Activated CD8-positive, alpha-beta memory T cell treated with anti-CD3 and anti-CD28 coated beads, Interleukin-2, amount 10 ng/mL, durations not matched to agents 7 days and 5 days (primary cell): ENCODE measurements around the gene MEGF8. TPM values are rescaled to one million over a fixed set of nuclear protein-coding genes. Genes with fewer than 3 reads are reported as not detected.

Source experiments
- ATAC-seq: fragments of 150-1000 bp; cut with Tn5 transposase; one replicate; pipeline ENCODE4 v1.10.0; 2021; ENCODE audit warnings: moderate library complexity
- CTCF ChIA-PET: fragments of 350-600 bp; sonication (Branson Sonifier 250); formaldehyde crosslinking; loops from one replicate; lab custom pipeline; 2021; ENCODE audit warnings: antibody characterized with exemption; lab: Charles Lee
- DNase-seq: peaks from one replicate; pipeline ENCODE4 v3.0.0-alpha.2; 2020
- H3K27ac Mint-ChIP-seq: one replicate; pipeline ENCODE4 v1.8.0; 2021; ENCODE audit warnings: mild to moderate bottlenecking, mixed read lengths
- H3K27me3 Mint-ChIP-seq: one replicate; pipeline ENCODE4 v1.8.0; 2021; ENCODE audit warnings: mixed read lengths
- H3K36me3 Mint-ChIP-seq: one replicate; pipeline ENCODE4 v1.8.0; 2021; ENCODE audit warnings: mild to moderate bottlenecking, mixed read lengths
- H3K4me1 Mint-ChIP-seq: one replicate; pipeline ENCODE4 v1.8.0; 2021; ENCODE audit warnings: mixed read lengths
- H3K4me3 Mint-ChIP-seq: one replicate; pipeline ENCODE4 v1.8.0; 2021; ENCODE audit warnings: mild to moderate bottlenecking, moderate library complexity, mixed read lengths
- H3K9me3 Mint-ChIP-seq: one replicate; pipeline ENCODE4 v1.8.0; 2022; ENCODE audit warnings: low read depth, mixed read lengths
- total RNA-seq, 2 experiments: library from RNA; stranded (reverse); gene quantifications; one replicate each; pipeline ENCODE4 v1.2.3, GENCODE V29; 2021

Gene MEGF8
- total RNA-seq, 2 experiments from 2014 or later: 6.5 TPM

DNA sequence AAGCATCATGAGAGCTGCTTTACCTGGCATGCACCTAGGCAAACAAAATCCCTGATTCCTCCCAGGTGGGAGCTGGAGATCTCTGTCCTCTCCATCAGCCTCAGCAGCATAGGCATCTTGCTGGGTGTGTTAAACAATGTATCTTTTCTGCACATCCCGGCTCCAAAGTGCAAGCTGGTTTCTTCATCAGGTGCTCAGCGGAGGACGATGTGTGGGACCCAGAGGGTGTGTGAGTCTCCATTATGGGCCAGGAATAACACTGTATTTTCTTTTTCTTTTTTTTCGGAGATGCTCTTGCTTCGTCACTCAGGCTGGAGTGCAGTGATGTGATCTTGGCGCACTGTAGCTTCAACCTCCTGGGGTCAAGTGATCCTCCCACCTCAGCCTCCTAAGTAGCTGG is 54.7 kb downstream of the MEGF8 start:
- no peaks in the 10 kb centered on the region for H3K36me3 Mint-ChIP-seq
- no peaks in the 10 kb centered on the region for H3K4me1 Mint-ChIP-seq
- CTCF ChIA-PET: interaction anchor here (0.7 to 1.6 kb wide), 3 partner anchors 37 to 272 kb away, joined by 3 read pairs; no protein-coding TSS in a partner anchor
- H3K9me3 Mint-ChIP-seq: no peaks in the 10 kb centered on the region
- H3K4me3 Mint-ChIP-seq: no peak overlapping the region
- H3K27ac Mint-ChIP-seq: no peak overlapping the region
- H3K27me3 Mint-ChIP-seq: peaks cover 19% of the 10 kb centered on the region
- no peak for DNase-seq
- no peak for ATAC-seq

- H3K9me3 Mint-ChIP-seq: no peaks in the 10 kb centered on the region
- CTCF ChIA-PET: interaction anchor here (0.6 to 2.4 kb wide), 4 partner anchors 10 to 189 kb away, joined by 3 to 9 read pairs (median 4); no protein-coding TSS in a partner anchor
- H3K36me3 Mint-ChIP-seq: no peaks in the 10 kb centered on the region
- no peak overlapping the region for H3K27ac Mint-ChIP-seq
- H3K27me3 Mint-ChIP-seq: peaks cover 46% of the 10 kb centered on the region
- peaks cover 5% of the 10 kb centered on the region for H3K4me1 Mint-ChIP-seq
- peak overlapping the region; percentile 30 for H3K4me3 Mint-ChIP-seq
- DNase-seq (peak; percentile 73), ATAC-seq (peak; percentile 96)
Measured at GRCh38 chr19:42386974-42387707, 61.7 kb downstream of the MEGF8 start.

GRCh38 chr19:42388851-42389489 is 63.5 kb downstream of the MEGF8 start:
- peaks cover 42% of the 10 kb centered on the region for H3K27me3 Mint-ChIP-seq
- CTCF ChIA-PET: interaction anchor here (0.6 to 1.7 kb wide), 5 partner anchors 10 to 635 kb away, joined by 3 to 6 read pairs (median 3); no protein-coding TSS in a partner anchor
- H3K27ac Mint-ChIP-seq: no peak overlapping the region
- H3K4me1 Mint-ChIP-seq: peaks cover 5% of the 10 kb centered on the region
- ATAC-seq (no peak), DNase-seq (no peak)
- H3K4me3 Mint-ChIP-seq: no peak overlapping the region
- H3K36me3 Mint-ChIP-seq: no peaks in the 10 kb centered on the region
- no peaks in the 10 kb centered on the region for H3K9me3 Mint-ChIP-seq

- DNase-seq (no peak), ATAC-seq (no peak)
- CTCF ChIA-PET: interaction anchor here (0.6 kb wide), 1 partner anchor 636 kb away, joined by 3 read pairs; no protein-coding TSS in a partner anchor
- no peak within 1 kb of the TSS for H3K27ac Mint-ChIP-seq
- H3K27me3 Mint-ChIP-seq: peaks cover 42% of the 10 kb centered on the region
- no peaks in the 10 kb centered on the region for H3K36me3 Mint-ChIP-seq
- no peaks in the 10 kb centered on the region for H3K9me3 Mint-ChIP-seq
- no peak within 1 kb of the TSS for H3K4me3 Mint-ChIP-seq
- peaks cover 5% of the 10 kb centered on the region for H3K4me1 Mint-ChIP-seq
Measured at GRCh38 chr19:42389899-42390298, 64.5 kb downstream of the MEGF8 start, which contains the start of gene CNFN. TSS of gene CNFN (minus strand) at chr19:42390297. CDS start at chr19:42389037, 1,260 bp downstream.

DNA sequence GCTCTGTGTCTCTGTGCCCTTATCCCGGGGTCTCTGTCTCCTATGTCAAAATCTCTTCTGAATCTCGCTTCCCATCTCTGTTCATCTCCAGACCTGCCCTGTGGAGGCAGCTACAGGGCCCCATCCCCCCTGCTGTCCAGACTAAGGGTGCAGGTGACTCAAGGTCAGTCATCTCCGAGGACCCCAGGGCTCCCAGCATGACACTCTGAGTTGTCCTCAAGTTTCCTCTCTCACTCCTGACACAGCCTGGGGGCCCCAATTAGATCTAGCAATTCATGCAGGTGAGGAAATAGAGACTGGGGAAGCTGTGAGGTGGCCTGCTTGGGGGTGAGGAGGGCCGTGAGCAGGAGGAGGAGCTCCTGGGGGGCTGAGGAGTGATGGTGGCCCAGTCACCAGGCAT is 66.7 kb downstream of the MEGF8 start:
- Mint-ChIP-seq H3K4me1 (peaks cover 11% of the 10 kb centered on the region), H3K27me3 (peaks cover 31% of the 10 kb centered on the region), H3K9me3 (no peaks in the 10 kb centered on the region), H3K27ac (no peak overlapping the region), H3K36me3 (no peaks in the 10 kb centered on the region), H3K4me3 (no peak overlapping the region)
- no peak for ATAC-seq
- CTCF ChIA-PET: interaction anchor here (1.2 kb wide), 1 partner anchor 9 kb away, joined by 5 read pairs; no protein-coding TSS in a partner anchor
- DNase-seq: no peak

DNA sequence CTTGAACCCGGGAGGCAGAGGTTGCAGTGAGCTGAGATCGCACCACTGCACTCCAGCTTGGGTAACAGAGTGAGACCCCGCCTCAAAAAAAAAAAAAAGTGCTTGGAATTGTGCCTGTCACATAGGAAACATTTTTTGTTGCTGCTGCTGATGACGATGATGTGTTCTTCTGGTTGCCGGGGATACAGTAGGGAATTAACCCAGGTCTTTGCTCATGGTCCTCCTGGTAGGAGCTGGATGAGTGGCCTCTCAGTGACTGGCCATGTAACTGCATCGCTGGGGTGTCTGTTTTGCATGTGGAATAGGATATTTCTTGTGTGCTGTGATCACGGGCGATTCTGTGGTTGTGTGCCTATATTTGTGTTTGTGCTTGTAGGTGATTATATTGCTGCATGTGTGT is 69.3 kb downstream of the MEGF8 start:
- DNase-seq (no peak), ATAC-seq (no peak)
- peaks cover 2% of the 10 kb centered on the region for H3K36me3 Mint-ChIP-seq
- H3K4me1 Mint-ChIP-seq: peaks cover 20% of the 10 kb centered on the region
- no peak overlapping the region for H3K4me3 Mint-ChIP-seq
- CTCF ChIA-PET: interaction anchor here (1.3 kb wide), 1 partner anchor 25 kb away, joined by 3 read pairs; no protein-coding TSS in a partner anchor
- peaks cover 23% of the 10 kb centered on the region for H3K27me3 Mint-ChIP-seq
- no peak overlapping the region for H3K27ac Mint-ChIP-seq
- no peaks in the 10 kb centered on the region for H3K9me3 Mint-ChIP-seq

- Mint-ChIP-seq H3K27ac (peak overlapping the region; percentile 90), H3K4me3 (peak overlapping the region; percentile 81), H3K9me3 (no peaks in the 10 kb centered on the region), H3K4me1 (peaks cover 29% of the 10 kb centered on the region), H3K27me3 (peaks cover 10% of the 10 kb centered on the region), H3K36me3 (peaks cover 2% of the 10 kb centered on the region)
- ATAC-seq (peak; percentile 99), DNase-seq (peak; percentile 99)
- CTCF ChIA-PET: interaction anchor here (0.6 to 5.9 kb wide), 16 partner anchors 10 to 272 kb away, joined by 3 to 29 read pairs (median 3); partner anchors contain the start of gene CEACAM1
Measured at GRCh38 chr19:42396381-42397262, 71.2 kb downstream of the MEGF8 start.

- Mint-ChIP-seq H3K36me3 (peaks cover 2% of the 10 kb centered on the region), H3K27me3 (peaks cover 3% of the 10 kb centered on the region), H3K4me3 (peak overlapping the region; percentile 81), H3K4me1 (peaks cover 34% of the 10 kb centered on the region), H3K9me3 (no peaks in the 10 kb centered on the region), H3K27ac (peak overlapping the region; percentile 90)
- ATAC-seq (no peak), DNase-seq (no peak)
- CTCF ChIA-PET: interaction anchor here (0.6 to 5.9 kb wide), 15 partner anchors 11 to 273 kb away, joined by 3 to 29 read pairs (median 4); partner anchors contain the start of gene CEACAM1
Measured at GRCh38 chr19:42397263-42398166, 72.1 kb downstream of the MEGF8 start.

DNA sequence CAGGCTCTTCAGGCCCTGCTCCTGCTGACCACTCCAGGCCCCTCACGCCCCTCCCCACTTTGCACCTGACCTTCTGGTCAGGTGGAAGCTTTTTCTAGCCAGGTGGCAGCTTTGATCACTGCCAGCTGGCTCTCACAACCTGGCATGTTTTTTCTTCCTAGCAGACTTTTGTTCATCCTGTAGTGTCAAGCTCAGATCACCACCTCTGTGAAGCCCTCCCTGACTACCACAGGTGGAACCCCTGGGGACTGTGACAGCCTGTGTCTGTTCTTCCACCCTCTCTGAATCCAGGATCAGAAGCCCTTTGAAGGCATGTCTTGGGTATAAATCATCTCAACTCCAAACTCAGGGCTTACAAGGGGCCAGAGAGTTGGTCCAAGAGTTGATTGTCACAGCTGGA is 75.0 kb downstream of the MEGF8 start:
- ATAC-seq: no peak
- Mint-ChIP-seq H3K36me3 (peaks cover 15% of the 10 kb centered on the region), H3K4me1 (peaks cover 36% of the 10 kb centered on the region), H3K4me3 (no peak overlapping the region), H3K27ac (peak overlapping the region; percentile 14), H3K27me3 (no peaks in the 10 kb centered on the region), H3K9me3 (no peaks in the 10 kb centered on the region)
- no peak for DNase-seq
- CTCF ChIA-PET: interaction anchor here (0.8 to 5.9 kb wide), 13 partner anchors 8 to 292 kb away, joined by 3 to 29 read pairs (median 5); no protein-coding TSS in a partner anchor

DNA sequence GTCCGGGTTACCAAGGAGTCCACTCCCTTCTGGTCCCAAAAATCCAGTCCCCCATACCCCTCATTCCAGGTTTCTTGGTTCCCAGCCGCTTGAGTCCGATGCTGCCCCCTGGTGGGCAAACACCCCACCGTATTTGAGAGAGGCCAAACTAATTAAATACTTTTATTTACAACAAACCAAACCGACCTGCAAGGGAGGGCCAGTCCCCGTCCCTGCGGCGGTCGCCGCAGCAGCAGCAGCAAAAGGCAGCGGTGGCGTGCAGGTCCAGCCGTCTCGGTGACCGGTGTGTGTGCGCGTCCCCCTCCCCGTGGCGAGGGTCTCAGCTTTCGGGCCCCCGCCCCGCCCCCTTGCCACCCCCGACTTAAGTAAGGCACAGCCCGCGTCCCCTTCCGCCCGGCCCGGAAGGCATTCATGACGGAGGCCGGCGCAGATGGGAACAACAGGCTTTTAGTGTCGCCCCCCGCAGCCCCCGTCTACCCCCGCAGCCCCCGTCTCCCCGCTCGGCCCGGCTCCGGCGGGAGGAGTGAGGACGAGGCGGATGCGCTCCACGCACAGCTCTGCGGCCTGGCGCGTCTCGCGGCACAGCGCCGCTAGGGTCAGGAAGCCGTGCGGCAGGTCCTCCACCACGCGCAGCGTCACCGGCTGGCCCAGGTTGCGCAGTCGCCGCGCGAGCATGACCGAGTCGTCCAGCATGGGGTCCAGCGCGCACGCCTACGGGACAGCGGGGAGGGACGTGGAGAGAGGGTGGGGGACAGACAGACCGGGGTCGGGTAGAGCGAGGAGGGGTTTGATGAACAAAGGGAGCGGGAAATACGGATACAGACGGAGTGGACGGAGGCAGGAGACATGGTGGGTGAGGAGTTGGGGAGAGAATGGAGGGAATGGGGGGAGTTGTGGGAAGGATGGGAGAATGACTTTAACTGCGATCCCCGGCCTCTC is 76.2 kb downstream of the MEGF8 start:
- peak; percentile 81 for DNase-seq
- Mint-ChIP-seq H3K27ac (peak overlapping the region; percentile 42), H3K9me3 (no peaks in the 10 kb centered on the region), H3K4me1 (peaks cover 29% of the 10 kb centered on the region), H3K4me3 (peak overlapping the region; percentile 65), H3K27me3 (no peaks in the 10 kb centered on the region), H3K36me3 (peaks cover 19% of the 10 kb centered on the region)
- CTCF ChIA-PET: interaction anchor here (0.8 to 5.9 kb wide), 11 partner anchors 9 to 293 kb away, joined by 3 to 29 read pairs (median 6); partner anchors contain the start of gene CEACAM1
- ATAC-seq: peak; percentile 52
